GM19328 (cell line): ENCODE data around the gene UBQLN2.
"Not testable (repeated sequence)": the region's sequence is repeated elsewhere in the genome, so short reads cannot be mapped to it uniquely, and the experiment has no call there.

Experiments used
- ATAC-seq: cut with Tn5 transposase; IDR thresholded peaks from one replicate; pipeline ENCODE4 v1.9.1; 2021; ENCODE audit warnings: mild to moderate bottlenecking, moderate library complexity; ENCODE audit not compliant: unreplicated experiment

UBQLN2 gene

GRCh38 chrX:56563231-56564161 lies at the start of gene UBQLN2:
Gene UBQLN2 (plus strand): TSS chrX:56563627. CDS start chrX:56563874, 247 bp downstream.
- ATAC-seq: peak; percentile 68

- no peak for ATAC-seq
Measured at GRCh38 chrX:56519642-56520041, 43.8 kb upstream of the UBQLN2 start.

DNA sequence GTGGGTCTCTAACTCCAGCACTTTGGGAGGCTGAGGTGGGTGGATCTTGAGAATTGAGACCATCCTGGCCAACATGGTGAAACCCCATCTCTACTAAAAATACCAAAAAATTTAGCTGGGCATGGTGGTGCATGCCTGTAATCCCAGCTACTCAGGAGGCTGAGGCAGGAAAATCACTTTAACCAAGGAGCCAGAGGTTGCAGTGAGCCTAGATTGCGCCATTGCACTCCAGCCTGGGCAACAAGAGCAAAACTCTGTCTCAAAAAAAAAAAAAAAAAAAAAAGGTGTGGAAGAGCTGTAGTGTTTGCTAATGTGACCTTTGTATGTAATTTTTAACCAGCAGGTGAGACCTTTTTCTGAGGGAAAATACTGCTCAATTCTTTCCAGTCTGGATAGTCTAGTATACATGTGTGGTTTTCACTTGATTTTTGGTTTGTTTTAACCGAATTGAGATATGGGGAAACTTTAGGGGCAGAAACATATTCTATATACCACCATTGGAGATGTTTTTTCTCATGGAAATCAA lies 33.9 kb upstream of the UBQLN2 start:
- ATAC-seq: not testable (repeated sequence)

DNA sequence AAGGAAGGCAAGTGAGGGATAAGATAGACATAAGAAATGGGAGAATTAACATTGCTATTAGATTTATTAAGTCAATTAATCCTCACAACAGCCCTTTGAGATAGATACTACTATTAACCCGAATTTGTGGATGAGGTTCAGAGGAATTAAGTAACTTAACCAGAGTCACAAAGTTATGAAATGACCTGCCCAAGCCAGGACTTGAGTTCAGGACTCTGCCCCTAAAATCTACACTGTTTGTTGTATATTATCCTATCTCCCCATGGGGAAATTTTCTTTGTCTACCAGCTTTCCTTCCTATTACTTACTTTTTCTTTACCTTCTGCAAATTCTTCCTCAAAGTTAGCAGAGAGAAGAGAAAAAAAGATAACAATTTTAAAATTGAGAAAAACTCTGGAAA lies 33.4 kb upstream of the UBQLN2 start:
- ATAC-seq: no peak

DNA sequence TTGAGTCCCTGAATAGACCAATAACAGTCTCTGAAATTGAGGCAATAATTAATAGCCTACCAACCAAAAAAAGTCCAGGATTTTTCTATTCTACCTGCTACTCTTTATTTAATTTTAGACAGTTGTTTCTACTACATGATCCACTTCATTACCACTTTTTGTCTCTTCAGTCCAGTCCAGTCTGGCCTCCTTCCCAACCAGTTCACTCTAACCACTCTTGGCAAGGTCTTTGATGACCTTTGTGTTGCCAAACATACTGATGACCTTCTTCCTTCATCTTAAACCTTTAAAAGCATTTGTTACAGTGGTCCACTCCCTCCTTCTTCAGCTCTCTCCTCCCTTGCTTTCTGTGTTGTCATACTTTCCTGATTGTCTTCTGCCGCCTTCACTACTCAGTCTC lies 12.8 kb upstream of the UBQLN2 start:
- no peak for ATAC-seq

DNA sequence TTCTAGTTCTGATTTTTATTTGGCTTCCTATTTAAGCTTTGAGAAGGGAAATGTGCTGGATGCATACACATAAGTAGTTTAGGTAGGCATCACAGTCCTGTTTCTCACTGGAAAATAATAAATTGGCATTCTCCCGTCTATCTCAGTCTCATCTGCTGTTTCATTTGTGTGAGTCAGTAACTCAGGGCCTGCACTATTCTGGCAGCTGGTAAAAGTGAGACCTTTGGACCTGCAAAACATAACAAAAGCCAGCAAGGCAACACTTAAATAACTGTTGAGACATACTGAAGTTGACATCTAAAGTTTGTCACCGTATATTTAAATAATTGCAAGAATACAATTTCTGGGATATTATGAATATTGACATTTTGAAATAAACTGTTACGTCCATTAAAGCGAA lies 8.6 kb upstream of the UBQLN2 start:
- no peak for ATAC-seq

DNA sequence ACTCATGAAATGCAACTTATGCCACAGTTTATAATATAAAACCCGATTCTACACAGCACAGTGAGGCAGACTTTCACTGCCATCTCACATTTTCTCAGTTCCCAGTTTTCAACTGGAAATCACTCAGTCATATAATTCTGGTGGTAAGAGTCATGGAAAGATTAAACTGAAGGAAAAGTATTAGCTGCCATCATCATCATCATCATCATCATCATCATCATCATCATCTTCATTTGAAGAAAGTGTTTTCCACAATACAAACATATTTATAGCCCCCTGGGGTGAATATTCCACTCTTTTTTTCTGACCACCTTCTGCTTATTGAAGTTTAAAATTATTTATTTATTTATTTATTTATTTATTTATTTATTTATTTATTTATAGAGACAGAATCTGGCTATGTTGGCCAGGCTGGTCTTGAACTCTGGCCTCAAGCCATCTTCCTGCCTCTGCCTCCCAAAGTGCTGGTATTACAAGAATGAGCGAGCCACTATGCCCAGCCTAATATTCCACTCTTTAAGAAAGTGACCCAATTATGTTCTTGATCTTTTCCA lies 6.0 kb upstream of the UBQLN2 start:
- no peak for ATAC-seq

- no peak for ATAC-seq
Measured at GRCh38 chrX:56564164-56564885, 898 bp downstream of the UBQLN2 start.

DNA sequence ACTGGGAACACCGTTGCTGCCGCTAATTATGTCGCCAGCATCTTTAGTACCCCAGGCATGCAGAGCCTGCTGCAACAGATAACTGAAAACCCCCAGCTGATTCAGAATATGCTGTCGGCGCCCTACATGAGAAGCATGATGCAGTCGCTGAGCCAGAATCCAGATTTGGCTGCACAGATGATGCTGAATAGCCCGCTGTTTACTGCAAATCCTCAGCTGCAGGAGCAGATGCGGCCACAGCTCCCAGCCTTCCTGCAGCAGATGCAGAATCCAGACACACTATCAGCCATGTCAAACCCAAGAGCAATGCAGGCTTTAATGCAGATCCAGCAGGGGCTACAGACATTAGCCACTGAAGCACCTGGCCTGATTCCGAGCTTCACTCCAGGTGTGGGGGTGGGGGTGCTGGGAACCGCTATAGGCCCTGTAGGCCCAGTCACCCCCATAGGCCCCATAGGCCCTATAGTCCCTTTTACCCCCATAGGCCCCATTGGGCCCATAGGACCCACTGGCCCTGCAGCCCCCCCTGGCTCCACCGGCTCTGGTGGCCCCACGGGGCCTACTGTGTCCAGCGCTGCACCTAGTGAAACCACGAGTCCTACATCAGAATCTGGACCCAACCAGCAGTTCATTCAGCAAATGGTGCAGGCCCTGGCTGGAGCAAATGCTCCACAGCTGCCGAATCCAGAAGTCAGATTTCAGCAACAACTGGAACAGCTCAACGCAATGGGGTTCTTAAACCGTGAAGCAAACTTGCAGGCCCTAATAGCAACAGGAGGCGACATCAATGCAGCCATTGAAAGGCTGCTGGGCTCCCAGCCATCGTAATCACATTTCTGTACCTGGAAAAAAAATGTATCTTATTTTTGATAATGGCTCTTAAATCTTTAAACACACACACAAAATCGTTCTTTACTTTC lies 1.8 kb downstream of the UBQLN2 start:
- no peak for ATAC-seq

GRCh38 chrX:56569378-56570057 lies 6.1 kb downstream of the UBQLN2 start:
- ATAC-seq: no peak

- no peak for ATAC-seq
Measured at GRCh38 chrX:56572975-56573374, 9.5 kb downstream of the UBQLN2 start.

DNA sequence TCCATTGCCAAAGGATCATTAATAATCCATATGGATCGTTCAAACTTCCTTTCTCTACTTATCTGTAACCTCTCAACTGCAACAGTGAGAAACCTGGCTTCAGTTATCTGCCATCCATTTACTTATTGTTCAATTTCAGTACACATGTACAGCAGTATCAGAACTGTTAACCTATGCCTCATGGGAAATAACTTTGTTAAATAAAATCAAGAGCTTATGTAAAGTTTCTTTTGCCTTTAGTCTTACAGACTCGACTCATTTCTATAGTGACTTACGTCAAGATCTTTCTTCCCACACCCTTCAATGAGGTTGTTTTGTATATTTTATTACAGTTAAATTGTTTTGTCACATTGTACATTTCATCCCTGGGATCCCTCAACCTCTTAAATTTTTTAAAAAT lies 11.4 kb downstream of the UBQLN2 start:
- ATAC-seq: no peak

DNA sequence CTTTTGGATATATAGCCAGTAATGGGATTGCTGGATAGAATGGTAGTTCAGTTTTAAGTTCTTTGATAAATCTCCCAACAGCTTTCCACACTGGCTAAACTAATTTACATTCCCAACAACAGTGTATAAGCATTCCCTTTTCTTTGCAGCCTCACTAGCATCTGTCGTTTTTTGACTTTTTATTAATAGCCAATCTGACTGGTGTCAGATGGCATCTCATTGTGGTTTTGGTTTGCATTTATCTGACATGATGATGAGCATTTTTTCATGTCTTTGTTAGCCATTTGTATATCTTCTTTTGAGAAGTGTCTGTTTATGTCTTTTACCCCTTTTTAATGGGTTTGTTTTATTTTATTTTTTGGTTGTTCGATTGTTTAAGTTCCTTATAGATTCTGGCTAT lies 13.3 kb downstream of the UBQLN2 start:
- no peak for ATAC-seq

DNA sequence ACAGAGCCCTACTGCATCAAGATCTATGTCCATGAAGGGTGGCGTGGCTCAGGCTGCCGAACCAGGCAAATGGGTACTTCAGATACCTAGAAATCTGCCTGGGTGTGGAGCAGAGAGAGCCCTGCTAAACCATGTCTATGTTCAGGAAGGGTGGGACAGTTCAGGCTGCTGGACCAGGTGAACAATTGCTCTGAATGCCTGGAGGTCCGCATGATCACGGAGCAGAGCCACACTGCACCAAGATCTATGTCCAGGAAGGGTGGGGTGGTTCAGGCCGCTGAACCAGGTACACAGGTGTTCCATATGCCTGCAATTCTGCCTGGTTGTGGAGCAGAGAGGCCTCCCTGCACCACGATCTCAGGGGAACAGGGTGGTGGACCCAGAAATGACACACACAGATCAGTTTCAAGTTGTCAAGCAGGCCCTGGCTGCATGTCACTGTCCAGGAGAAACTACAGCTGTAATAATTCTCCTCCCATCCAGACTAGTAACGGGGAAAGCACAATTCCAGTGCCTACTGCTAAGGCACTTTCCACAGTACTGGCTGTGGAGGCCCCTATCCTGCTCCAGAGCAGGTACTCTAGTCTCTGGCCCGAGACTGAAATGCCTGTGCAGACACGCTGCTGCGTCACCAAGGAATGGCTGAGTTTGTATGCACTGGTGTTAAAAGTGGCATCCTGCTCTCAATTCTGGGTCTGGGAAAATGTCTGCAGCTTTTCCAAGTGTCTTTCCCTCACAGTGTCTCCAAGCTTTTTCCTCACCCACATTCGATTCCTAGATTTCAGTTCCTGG lies 25.2 kb downstream of the UBQLN2 start:
- no peak for ATAC-seq

- ATAC-seq: not testable (repeated sequence)
Measured at GRCh38 chrX:56591830-56592229, 28.4 kb downstream of the UBQLN2 start.

DNA sequence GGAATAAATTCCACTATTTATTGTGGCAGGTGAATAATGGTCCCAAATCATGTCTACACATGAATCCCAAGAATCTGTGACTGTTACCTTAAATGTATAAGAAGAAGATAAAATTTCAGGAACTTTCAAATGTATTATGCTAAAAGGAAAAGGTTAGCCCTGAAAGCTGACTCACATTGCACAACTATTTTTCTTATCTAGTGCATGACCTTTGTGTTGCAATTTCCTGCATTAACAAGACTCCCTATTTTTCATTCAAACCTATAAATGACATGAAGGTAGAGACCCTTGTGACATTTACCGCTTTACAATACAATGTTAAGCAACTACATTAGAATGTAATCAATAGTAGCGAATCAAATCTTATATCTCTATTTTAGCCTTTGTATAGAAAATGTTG lies 36.7 kb downstream of the UBQLN2 start:
- no peak for ATAC-seq

GRCh38 chrX:56600987-56601386 lies 37.6 kb downstream of the UBQLN2 start:
- no peak for ATAC-seq

DNA sequence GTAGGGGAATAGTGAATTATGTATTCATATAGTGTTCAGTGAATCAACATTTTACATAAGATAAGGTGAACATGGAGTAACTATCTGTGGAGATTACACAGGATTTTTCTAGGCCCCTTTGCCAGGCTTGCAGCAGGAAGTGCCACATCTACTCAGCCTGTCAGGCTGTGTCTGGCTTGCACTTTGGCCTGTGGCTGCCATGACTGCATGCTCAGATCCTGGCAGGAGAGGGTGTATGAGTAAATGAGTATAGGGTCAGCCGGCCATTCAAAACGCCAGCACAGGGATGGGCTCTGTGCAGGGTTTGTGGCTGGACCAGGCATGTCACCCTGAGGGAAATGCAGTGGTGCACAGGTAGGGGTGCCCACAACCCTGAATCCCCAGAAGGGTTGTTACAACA lies 51.9 kb downstream of the UBQLN2 start:
- no peak for ATAC-seq
